Measurements from ENCODE around the gene ALG12.

DNA sequence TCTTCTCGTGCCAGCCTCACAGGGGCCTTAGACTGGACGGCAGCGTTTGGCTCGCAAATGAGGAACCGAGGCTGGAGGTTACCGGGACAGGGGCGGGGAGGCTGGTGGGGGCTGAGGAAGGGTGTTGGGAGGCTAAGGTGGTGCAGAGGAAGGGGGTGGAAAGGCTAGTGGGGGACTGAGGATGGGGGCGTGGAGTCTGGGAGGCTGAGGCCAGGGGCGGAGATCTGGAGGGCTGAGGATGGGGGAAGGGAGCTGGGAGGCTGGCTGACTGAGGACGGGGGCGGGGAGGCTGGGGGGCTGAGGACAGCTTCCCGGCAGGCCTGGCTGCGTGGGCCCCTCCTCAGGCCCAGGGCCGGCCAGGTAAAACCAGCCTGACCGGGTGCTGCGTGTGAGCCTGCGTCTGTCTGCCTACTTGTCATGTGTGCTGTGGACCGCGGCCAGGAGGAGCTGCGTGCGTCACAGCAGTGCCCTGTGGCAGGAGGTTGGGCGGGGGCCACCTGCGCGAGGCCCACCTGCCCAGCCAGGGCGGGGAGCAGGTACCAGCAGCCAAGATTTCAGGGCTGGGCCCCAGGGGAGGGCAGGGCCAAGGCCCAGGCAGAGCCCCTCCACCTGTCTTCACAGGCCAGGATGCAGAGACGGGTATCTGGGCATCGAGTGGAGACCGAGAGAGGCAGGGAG lies 32.9 kb upstream of the ALG12 start:
- TF ChIP-seq, protein P1, sequence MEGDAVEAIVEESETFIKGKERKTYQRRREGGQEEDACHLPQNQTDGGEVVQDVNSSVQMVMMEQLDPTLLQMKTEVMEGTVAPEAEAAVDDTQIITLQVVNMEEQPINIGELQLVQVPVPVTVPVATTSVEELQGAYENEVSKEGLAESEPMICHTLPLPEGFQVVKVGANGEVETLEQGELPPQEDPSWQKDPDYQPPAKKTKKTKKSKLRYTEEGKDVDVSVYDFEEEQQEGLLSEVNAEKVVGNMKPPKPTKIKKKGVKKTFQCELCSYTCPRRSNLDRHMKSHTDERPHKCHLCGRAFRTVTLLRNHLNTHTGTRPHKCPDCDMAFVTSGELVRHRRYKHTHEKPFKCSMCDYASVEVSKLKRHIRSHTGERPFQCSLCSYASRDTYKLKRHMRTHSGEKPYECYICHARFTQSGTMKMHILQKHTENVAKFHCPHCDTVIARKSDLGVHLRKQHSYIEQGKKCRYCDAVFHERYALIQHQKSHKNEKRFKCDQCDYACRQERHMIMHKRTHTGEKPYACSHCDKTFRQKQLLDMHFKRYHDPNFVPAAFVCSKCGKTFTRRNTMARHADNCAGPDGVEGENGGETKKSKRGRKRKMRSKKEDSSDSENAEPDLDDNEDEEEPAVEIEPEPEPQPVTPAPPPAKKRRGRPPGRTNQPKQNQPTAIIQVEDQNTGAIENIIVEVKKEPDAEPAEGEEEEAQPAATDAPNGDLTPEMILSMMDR (IDR thresholded peaks at IDR 0.05), result no peak
- no peak for TF ChIP-seq EZH2 (IDR thresholded peaks at IDR 0.05; ENCODE audit: borderline replicate concordance, insufficient read depth, low read depth, low read length, poor library complexity, severe bottlenecking)

All from B cell (primary cell).